Endothelial cell of umbilical vein (primary cell): ENCODE results near the gene HBEGF. TPM values are rescaled to one million over a fixed set of nuclear protein-coding genes. Genes with fewer than 3 reads are reported as not detected.

ENCODE experiments used
- BruUV-seq: library from RNA; stranded (reverse); fragments of 400-500 nt; replicated peaks from 2 replicates; lab custom pipeline; 2021; lab: Mats Ljungman, UMichigan
- CTCF ChIA-PET: fragments of 300-600, 350-600 bp; sonication (Branson Sonifier 250); formaldehyde crosslinking; loops from one replicate; lab custom pipeline; 2021; ENCODE audit warnings: antibody characterized with exemption, inconsistent platforms; lab: Charles Lee
- POLR2A ChIA-PET: fragments of 300-600, 350-600 bp; sonication (Branson Sonifier 250); formaldehyde crosslinking; loops from one replicate; lab custom pipeline; 2021; ENCODE audit warnings: antibody characterized with exemption, inconsistent platforms; lab: Charles Lee
- DNase-seq: peaks from one replicate; pipeline ENCODE4 v3.0.0-alpha.2; 2011; ENCODE audit warnings: low read depth, low spot score
- FAIRE-seq: peaks from 2 replicates; lab custom pipeline; 2011; peaks lifted over from hg19 to GRCh38; lab: Jason Lieb, UNC
- H2AFZ ChIP-seq: 2 replicates; pipeline ENCODE4 v1.6.0; 2012; ENCODE audit warnings: low read depth, low read length, control low read depth, inconsistent platforms
- H3K27ac ChIP-seq: 2 replicates; pipeline ENCODE4 v1.5.1; 2011; ENCODE audit warnings: low read depth, mild to moderate bottlenecking, control low read depth, low read length, moderate library complexity; ENCODE audit not compliant: insufficient read depth
- H3K27me3 ChIP-seq, 2 experiments: 2 replicates each; pipeline versions ENCODE4 v1.6.0 to v1.6.1; 2011; ENCODE audit warnings: low read length in 2 of 2, mixed read lengths in 1 of 2; ENCODE audit not compliant: control insufficient read depth in 2 of 2, insufficient read depth in 2 of 2
- H3K36me3 ChIP-seq, 2 experiments: 2 replicates in 1 of 2; 3 replicates in 1 of 2; pipeline ENCODE4 v1.5.1; 2011; ENCODE audit warnings: low read length in 2 of 2, mild to moderate bottlenecking in 1 of 2, moderate library complexity in 1 of 2; ENCODE audit not compliant: control insufficient read depth in 2 of 2, insufficient read depth in 2 of 2; ENCODE audit errors: extremely low read depth in 1 of 2
- H3K4me1 ChIP-seq: 3 replicates; pipeline ENCODE4 v1.5.1; 2011; ENCODE audit warnings: mild to moderate bottlenecking, low read length; ENCODE audit not compliant: control insufficient read depth, insufficient read depth; ENCODE audit errors: extremely low read depth
- H3K4me2 ChIP-seq: 2 replicates; pipeline ENCODE4 v1.6.1; 2011; ENCODE audit warnings: low read length, control low read depth, mixed read lengths; ENCODE audit not compliant: insufficient read depth
- H3K4me3 ChIP-seq, 3 experiments: fragments of 200-600 bp in 1 of 3; sonication (generic), shearing (Covaris generic) in 1 of 3; replicated peaks in 1 of 3; 2 replicates each; pipeline ENCODE4 v1.5.1; 2011 to 2016; ENCODE audit warnings: control low read depth in 3 of 3, low read length in 3 of 3, mild to moderate bottlenecking in 2 of 3, inconsistent platforms in 1 of 3, low read depth in 1 of 3, moderate library complexity in 1 of 3; ENCODE audit not compliant: insufficient read depth in 1 of 3
- H3K79me2 ChIP-seq: 2 replicates; pipeline ENCODE4 v1.6.0; 2012; ENCODE audit warnings: low read length, inconsistent platforms; ENCODE audit not compliant: control insufficient read depth, insufficient read depth
- H3K9ac ChIP-seq: replicated peaks from 2 replicates; pipeline ENCODE3; 2011; ENCODE audit warnings: low read length, control low read depth; ENCODE audit not compliant: insufficient read depth; ENCODE audit errors: extremely low read depth
- H3K9me1 ChIP-seq: replicated peaks from 3 replicates; pipeline ENCODE4 v1.6.0; 2011; ENCODE audit warnings: mild to moderate bottlenecking, low read length; ENCODE audit not compliant: control insufficient read depth, insufficient read depth; ENCODE audit errors: extremely low read depth
- H3K9me3 ChIP-seq: replicated peaks from 2 replicates; pipeline ENCODE4 v1.5.1; 2012; ENCODE audit warnings: low read length, inconsistent platforms; ENCODE audit not compliant: control insufficient read depth, insufficient read depth
- H4K20me1 ChIP-seq: replicated peaks from 2 replicates; pipeline ENCODE3; 2011; ENCODE audit warnings: mild to moderate bottlenecking, low read length; ENCODE audit not compliant: control insufficient read depth, insufficient read depth; ENCODE audit errors: extremely low read depth
- EZH2 ChIP-seq: IDR thresholded peaks from 2 replicates; pipeline ENCODE4 v1.6.1; 2012; ENCODE audit warnings: borderline replicate concordance, low read depth, mild to moderate bottlenecking, moderate library complexity, low read length, inconsistent platforms; ENCODE audit not compliant: severe bottlenecking
- FOS ChIP-seq: IDR thresholded peaks from 2 replicates; pipeline ENCODE4 v1.6.1; 2011; ENCODE audit warnings: mild to moderate bottlenecking, low read length, moderate library complexity, borderline replicate concordance; ENCODE audit not compliant: insufficient read depth
- GATA2 ChIP-seq: IDR thresholded peaks from 2 replicates; pipeline ENCODE4 v1.7.0; 2011; ENCODE audit warnings: low read depth, mild to moderate bottlenecking, moderate library complexity, mixed read lengths, low read length; ENCODE audit not compliant: insufficient read length, insufficient read depth
- JUN ChIP-seq: IDR thresholded peaks from 2 replicates; pipeline ENCODE4 v1.6.1; 2011; ENCODE audit warnings: borderline replicate concordance, low read depth; ENCODE audit not compliant: insufficient read length, insufficient read depth
- MYC ChIP-seq: IDR thresholded peaks from one replicate; pipeline ENCODE4 v1.6.1; 2011; ENCODE audit warnings: mild to moderate bottlenecking, low read depth, low read length
- POLR2A ChIP-seq: IDR thresholded peaks from 2 replicates; pipeline ENCODE4 v1.6.1; 2012; ENCODE audit warnings: low read depth, mild to moderate bottlenecking, control low read depth, low read length
- POLR2AphosphoS5 ChIP-seq: IDR thresholded peaks from 2 replicates; pipeline ENCODE4 v1.6.1; 2012; ENCODE audit warnings: low read depth, mild to moderate bottlenecking, control low read depth, low read length, moderate library complexity; ENCODE audit not compliant: insufficient read depth
- dilution Hi-C: fragments of 300-500 bp; cut with MboI; formaldehyde crosslinking; loops from one replicate; pipeline ENCODE4 v1.15.0; 2019; ENCODE audit warnings: low sequenced_read_pairs; ENCODE audit not compliant: extremely low pct_ligation_motif_present
- intact Hi-C: fragments of 100-400 bp; cut with micrococcal nuclease; formaldehyde crosslinking; loops from one replicate; pipeline ENCODE4 v1.10.0; 2022
- polyA plus RNA-seq, 4 experiments: library from polyadenylated mRNA; depleted of rRNA in 3 of 4; stranded (reverse) in 3 of 4; unstranded in 1 of 4; fragments of >200 nt; gene quantifications; 2 replicates each; pipeline versions ENCODE4 v1.2.1 to v1.2.3, GENCODE V29; 2011 to 2012; ENCODE audit warnings: missing spikeins in 1 of 4
- total RNA-seq: library from RNA; stranded (reverse); gene quantifications from 2 replicates; pipeline ENCODE4 v1.2.3, GENCODE V29; 2021
- TF ChIP-seq, protein P1 (sequence below), 2 donors: IDR thresholded peaks; 1 replicate in 1 of 2; 2 replicates in 1 of 2; pipeline ENCODE4 v1.5.1; 2011; ENCODE audit warnings: low read length in 2 of 2, mild to moderate bottlenecking in 2 of 2, moderate library complexity in 2 of 2, control low read depth in 1 of 2, inconsistent platforms in 1 of 2, low read depth in 1 of 2; ENCODE audit not compliant: insufficient read depth in 1 of 2; ENCODE audit errors: extremely low read depth in 1 of 2
- TF ChIP-seq, protein P2 (sequence below): IDR thresholded peaks from 2 replicates; pipeline ENCODE4 v1.6.1; 2011; ENCODE audit not compliant: insufficient read depth, insufficient read length

HBEGF gene
- total and polyA plus RNA-seq, 2 donors (not counting 3 experiments of a cell fraction or from before 2014, with no cell fraction given), result 33.2 to 79.8 TPM

DNA sequence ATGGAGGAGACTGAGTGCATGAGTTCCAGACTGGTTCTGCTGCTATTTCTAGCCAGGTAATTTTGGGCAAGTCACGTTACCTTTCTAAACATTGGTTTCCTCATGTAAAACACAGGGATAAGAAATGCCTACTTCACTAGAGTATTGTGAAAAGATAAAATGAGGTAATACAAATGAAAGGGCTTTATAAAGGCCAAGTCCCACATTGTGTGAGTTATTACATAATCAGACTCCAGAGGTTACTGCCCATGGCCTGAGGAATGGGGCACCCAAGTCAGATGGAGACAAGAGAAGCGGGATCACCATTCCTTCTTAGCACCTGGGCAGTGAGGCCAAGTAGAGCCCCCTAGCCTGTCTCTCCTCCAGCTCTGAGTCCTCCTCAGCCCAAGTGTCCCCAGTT is 7.5 kb downstream of the HBEGF start:
- Histone ChIP-seq H3K4me2 (no peak overlapping the region), H3K9ac (no peak overlapping the region), H3K9me1 (peaks cover 3% of the 10 kb centered on the region), H3K79me2 (peaks cover 71% of the 10 kb centered on the region), H2AFZ (no peak overlapping the region), H3K4me3 (no peak overlapping the region), H3K36me3 (peaks cover 33 to 43% of the 10 kb centered on the region in 2 experiments), H3K9me3 (no peaks in the 10 kb centered on the region), H3K27me3 (no peaks in the 10 kb centered on the region), H3K4me1 (peaks cover 37% of the 10 kb centered on the region), H4K20me1 (no peaks in the 10 kb centered on the region), H3K27ac (no peak overlapping the region)
- no TSS peak for BruUV-seq
- dilution Hi-C loops, result no loop called here
- FAIRE-seq (no peak), DNase-seq (no peak)
- ChIA-PET CTCF (interaction anchor here (0.8 to 3.4 kb wide), 5 partner anchors 7 to 99 kb away, joined by 3 to 20 read pairs (median 3); partner anchors contain the start of gene HBEGF), POLR2A (interaction anchor here (1.6 kb wide), 1 partner anchor 8 kb away, joined by 5 read pairs; the partner anchor contains the start of gene HBEGF)
- intact Hi-C loops, result no loop called here
- TF ChIP-seq POLR2A, result no peak
- no peak for TF ChIP-seq MYC
- TF ChIP-seq JUN, result no peak
- TF ChIP-seq EZH2, result no peak
- TF ChIP-seq FOS, result no peak
- TF ChIP-seq, protein P1, sequence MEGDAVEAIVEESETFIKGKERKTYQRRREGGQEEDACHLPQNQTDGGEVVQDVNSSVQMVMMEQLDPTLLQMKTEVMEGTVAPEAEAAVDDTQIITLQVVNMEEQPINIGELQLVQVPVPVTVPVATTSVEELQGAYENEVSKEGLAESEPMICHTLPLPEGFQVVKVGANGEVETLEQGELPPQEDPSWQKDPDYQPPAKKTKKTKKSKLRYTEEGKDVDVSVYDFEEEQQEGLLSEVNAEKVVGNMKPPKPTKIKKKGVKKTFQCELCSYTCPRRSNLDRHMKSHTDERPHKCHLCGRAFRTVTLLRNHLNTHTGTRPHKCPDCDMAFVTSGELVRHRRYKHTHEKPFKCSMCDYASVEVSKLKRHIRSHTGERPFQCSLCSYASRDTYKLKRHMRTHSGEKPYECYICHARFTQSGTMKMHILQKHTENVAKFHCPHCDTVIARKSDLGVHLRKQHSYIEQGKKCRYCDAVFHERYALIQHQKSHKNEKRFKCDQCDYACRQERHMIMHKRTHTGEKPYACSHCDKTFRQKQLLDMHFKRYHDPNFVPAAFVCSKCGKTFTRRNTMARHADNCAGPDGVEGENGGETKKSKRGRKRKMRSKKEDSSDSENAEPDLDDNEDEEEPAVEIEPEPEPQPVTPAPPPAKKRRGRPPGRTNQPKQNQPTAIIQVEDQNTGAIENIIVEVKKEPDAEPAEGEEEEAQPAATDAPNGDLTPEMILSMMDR (IDR thresholded peaks at IDR 0.05; ENCODE audit: extremely low read depth in 1 of 2, insufficient read depth in 1 of 2, low read depth in 1 of 2, low read length in 2 of 2), result no peak
- no peak for TF ChIP-seq POLR2AphosphoS5
- TF ChIP-seq, protein P2, sequence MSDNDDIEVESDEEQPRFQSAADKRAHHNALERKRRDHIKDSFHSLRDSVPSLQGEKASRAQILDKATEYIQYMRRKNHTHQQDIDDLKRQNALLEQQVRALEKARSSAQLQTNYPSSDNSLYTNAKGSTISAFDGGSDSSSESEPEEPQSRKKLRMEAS, result no peak
- TF ChIP-seq GATA2, result no peak
